GM18505 (cell line): ENCODE measurements around the gene ASTN1.

Experiments
- ATAC-seq: cut with Tn5 transposase; IDR thresholded peaks from one replicate; pipeline ENCODE4 v1.9.1; 2021; ENCODE audit not compliant: unreplicated experiment
- POLR2A ChIP-seq: IDR thresholded peaks from 4 replicates; pipeline ENCODE4 v1.6.1; 2011; ENCODE audit warnings: borderline replicate concordance; ENCODE audit not compliant: insufficient read depth, insufficient read length; ENCODE audit errors: extremely low read depth

The ASTN1 gene

GRCh38 chr1:177164380-177165068 is at the start of gene ASTN1:
TSS of gene ASTN1 (minus strand) at chr1:177164712. CDS start at chr1:177164676, 36 bp downstream.
- no peak for ATAC-seq
- TF ChIP-seq POLR2A: no peak

GRCh38 chr1:177211231-177211630 is 46.7 kb upstream of the ASTN1 start:
- ATAC-seq: no peak
- TF ChIP-seq POLR2A: no peak

- TF ChIP-seq POLR2A: no peak
- no peak for ATAC-seq
These were observed 45.6 kb upstream of the ASTN1 start for GRCh38 chr1:177210071-177210470.

GRCh38 chr1:177209357-177209756 is 44.8 kb upstream of the ASTN1 start:
- TF ChIP-seq POLR2A: no peak
- no peak for ATAC-seq

GRCh38 chr1:177208920-177209319 is 44.4 kb upstream of the ASTN1 start:
- TF ChIP-seq POLR2A: no peak
- no peak for ATAC-seq

- no peak for TF ChIP-seq POLR2A
- no peak for ATAC-seq
These were observed 42.4 kb upstream of the ASTN1 start for GRCh38 chr1:177206831-177207355.

GRCh38 chr1:177200290-177200689 is 35.8 kb upstream of the ASTN1 start:
- no peak for TF ChIP-seq POLR2A
- no peak for ATAC-seq

GRCh38 chr1:177198243-177198642 is 33.7 kb upstream of the ASTN1 start:
- no peak for ATAC-seq
- no peak for TF ChIP-seq POLR2A

GRCh38 chr1:177190308-177190970 is 25.9 kb upstream of the ASTN1 start:
- TF ChIP-seq POLR2A: no peak
- ATAC-seq: no peak

GRCh38 chr1:177186639-177187038 is 22.1 kb upstream of the ASTN1 start:
- no peak for ATAC-seq
- no peak for TF ChIP-seq POLR2A

- no peak for TF ChIP-seq POLR2A
- ATAC-seq: no peak
These were observed 20.7 kb upstream of the ASTN1 start for GRCh38 chr1:177185209-177185608.

- ATAC-seq: no peak
- no peak for TF ChIP-seq POLR2A
These were observed 19.3 kb upstream of the ASTN1 start for GRCh38 chr1:177183836-177184235.

- ATAC-seq: peak; percentile 98
- no peak for TF ChIP-seq POLR2A
These were observed 17.2 kb upstream of the ASTN1 start for GRCh38 chr1:177181631-177182291.

GRCh38 chr1:177181280-177181630 is 16.7 kb upstream of the ASTN1 start:
- ATAC-seq: peak; percentile 14
- TF ChIP-seq POLR2A: no peak
